Measurements from ENCODE around the gene NRG3. TPM values are rescaled to one million over a fixed set of nuclear protein-coding genes. Genes with fewer than 3 reads are reported as not detected.

Gene NRG3
- total and polyA plus RNA-seq, 2 of the 4 experiments (the other 2 are of a cell fraction) = not detected

DNA sequence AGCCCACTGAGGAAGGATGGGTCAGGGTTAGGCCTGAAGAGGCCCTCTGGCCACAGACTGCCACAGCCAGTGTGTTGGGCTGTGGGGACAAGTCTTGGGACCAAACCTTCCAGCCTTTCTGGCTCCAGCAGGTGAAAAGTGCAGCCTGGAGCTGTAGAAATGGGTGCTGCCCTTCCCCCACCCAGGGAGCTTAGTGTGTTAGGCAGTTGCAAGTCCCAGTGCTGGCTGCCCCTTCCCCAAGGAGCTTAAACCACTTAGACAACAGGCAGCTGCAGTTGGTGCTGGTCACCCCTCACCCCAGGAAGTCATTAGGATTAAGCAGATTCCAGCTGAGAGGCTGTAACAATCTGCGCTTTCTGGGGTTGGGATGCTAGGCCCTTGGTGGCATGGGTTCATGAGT is 563.3 kb downstream of the NRG3 start:
- dilution Hi-C loops (cut with HindIII; ENCODE audit: low sequenced_read_pairs, unreplicated experiment) (no loop called here), in situ Hi-C loops (cut with MboI; ENCODE audit: low sequenced_read_pairs) (no loop called here), intact Hi-C loops (cut with micrococcal nuclease) (no loop called here)
- BruUV-seq (replicated peaks) = no TSS peak
- H3K27me3 ChIP-seq (ENCODE audit: control insufficient read depth, insufficient read depth, low read length) = no peaks in the 10 kb centered on the region
- H4K8ac ChIP-seq (ENCODE audit: low read depth in 2 of 2, low read length in 2 of 2) = no peak overlapping the region
- H2BK15ac ChIP-seq (ENCODE audit: low read depth, low read length) = no peak overlapping the region
- H3K14ac ChIP-seq (replicated peaks; ENCODE audit: low read depth, low read length) = no peak overlapping the region
- H3K4me2 ChIP-seq (ENCODE audit: low read depth, low read length) = no peak overlapping the region
- no peak overlapping the region for H4K5ac ChIP-seq (ENCODE audit: low read depth, low read length)
- no peaks in the 10 kb centered on the region for H3K9me1 ChIP-seq (ENCODE audit: insufficient read depth, low read length)
- no CpG with 5 or more reads among the region's 1 CpG for WGBS, 2 experiments (ENCODE audit: extremely low coverage in 2 of 2, insufficient read length in 1 of 2)
- H3K36me3 ChIP-seq (ENCODE audit: control insufficient read depth, insufficient read depth, low read length) = no peaks in the 10 kb centered on the region
- no peak overlapping the region for H3K56ac ChIP-seq (ENCODE audit: extremely low read depth, insufficient read depth, low read length)
- H2BK120ac ChIP-seq (ENCODE audit: low read depth, low read length) = no peak overlapping the region
- H2BK20ac ChIP-seq (ENCODE audit: low read depth, low read length) = no peak overlapping the region
- H3K9ac ChIP-seq (ENCODE audit: low read depth, low read length) = no peak overlapping the region
- POLR2A ChIA-PET (ENCODE audit: unreplicated experiment) = no interaction called here
- H3K4me1 ChIP-seq (ENCODE audit: control insufficient read depth, insufficient read depth, low read length) = no peaks in the 10 kb centered on the region
- CTCF ChIA-PET = no interaction called here
- no peak for TF ChIP-seq RFX5 (IDR thresholded peaks at IDR 0.05; ENCODE audit: low read depth, low read length)
- TF ChIP-seq NFE2L2 (IDR thresholded peaks at IDR 0.05; ENCODE audit: low read depth, low read length) = no peak
- no peak for TF ChIP-seq CHD1 (IDR thresholded peaks at IDR 0.05; ENCODE audit: low read depth, low read length)
- no peak for TF ChIP-seq SMC3 (IDR thresholded peaks at IDR 0.05; ENCODE audit: low read depth, low read length)
- TF ChIP-seq MAZ (IDR thresholded peaks at IDR 0.05; ENCODE audit: borderline replicate concordance, low read depth, low read length) = no peak
- TF ChIP-seq CEBPB (IDR thresholded peaks at IDR 0.05; ENCODE audit: low read depth, low read length) = no peak
- TF ChIP-seq, protein P1, sequence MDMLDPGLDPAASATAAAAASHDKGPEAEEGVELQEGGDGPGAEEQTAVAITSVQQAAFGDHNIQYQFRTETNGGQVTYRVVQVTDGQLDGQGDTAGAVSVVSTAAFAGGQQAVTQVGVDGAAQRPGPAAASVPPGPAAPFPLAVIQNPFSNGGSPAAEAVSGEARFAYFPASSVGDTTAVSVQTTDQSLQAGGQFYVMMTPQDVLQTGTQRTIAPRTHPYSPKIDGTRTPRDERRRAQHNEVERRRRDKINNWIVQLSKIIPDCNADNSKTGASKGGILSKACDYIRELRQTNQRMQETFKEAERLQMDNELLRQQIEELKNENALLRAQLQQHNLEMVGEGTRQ (IDR thresholded peaks at IDR 0.05; ENCODE audit: low read depth, low read length) = no peak
- TF ChIP-seq FOS (IDR thresholded peaks at IDR 0.05; ENCODE audit: low read depth, low read length) = no peak
- no peak for TF ChIP-seq RAD21 (IDR thresholded peaks at IDR 0.05; ENCODE audit: low read length)
- TF ChIP-seq, protein P2, sequence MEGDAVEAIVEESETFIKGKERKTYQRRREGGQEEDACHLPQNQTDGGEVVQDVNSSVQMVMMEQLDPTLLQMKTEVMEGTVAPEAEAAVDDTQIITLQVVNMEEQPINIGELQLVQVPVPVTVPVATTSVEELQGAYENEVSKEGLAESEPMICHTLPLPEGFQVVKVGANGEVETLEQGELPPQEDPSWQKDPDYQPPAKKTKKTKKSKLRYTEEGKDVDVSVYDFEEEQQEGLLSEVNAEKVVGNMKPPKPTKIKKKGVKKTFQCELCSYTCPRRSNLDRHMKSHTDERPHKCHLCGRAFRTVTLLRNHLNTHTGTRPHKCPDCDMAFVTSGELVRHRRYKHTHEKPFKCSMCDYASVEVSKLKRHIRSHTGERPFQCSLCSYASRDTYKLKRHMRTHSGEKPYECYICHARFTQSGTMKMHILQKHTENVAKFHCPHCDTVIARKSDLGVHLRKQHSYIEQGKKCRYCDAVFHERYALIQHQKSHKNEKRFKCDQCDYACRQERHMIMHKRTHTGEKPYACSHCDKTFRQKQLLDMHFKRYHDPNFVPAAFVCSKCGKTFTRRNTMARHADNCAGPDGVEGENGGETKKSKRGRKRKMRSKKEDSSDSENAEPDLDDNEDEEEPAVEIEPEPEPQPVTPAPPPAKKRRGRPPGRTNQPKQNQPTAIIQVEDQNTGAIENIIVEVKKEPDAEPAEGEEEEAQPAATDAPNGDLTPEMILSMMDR (conservative IDR thresholded peaks at IDR 0.05; ENCODE audit: low read depth, low read length) = no peak
- TF ChIP-seq, protein P3, sequence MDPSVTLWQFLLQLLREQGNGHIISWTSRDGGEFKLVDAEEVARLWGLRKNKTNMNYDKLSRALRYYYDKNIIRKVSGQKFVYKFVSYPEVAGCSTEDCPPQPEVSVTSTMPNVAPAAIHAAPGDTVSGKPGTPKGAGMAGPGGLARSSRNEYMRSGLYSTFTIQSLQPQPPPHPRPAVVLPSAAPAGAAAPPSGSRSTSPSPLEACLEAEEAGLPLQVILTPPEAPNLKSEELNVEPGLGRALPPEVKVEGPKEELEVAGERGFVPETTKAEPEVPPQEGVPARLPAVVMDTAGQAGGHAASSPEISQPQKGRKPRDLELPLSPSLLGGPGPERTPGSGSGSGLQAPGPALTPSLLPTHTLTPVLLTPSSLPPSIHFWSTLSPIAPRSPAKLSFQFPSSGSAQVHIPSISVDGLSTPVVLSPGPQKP (IDR thresholded peaks at IDR 0.05; ENCODE audit: borderline replicate concordance, low read depth, low read length) = no peak
- TF ChIP-seq BHLHE40 (IDR thresholded peaks at IDR 0.05; ENCODE audit: low read depth, low read length) = no peak
- no peak for TF ChIP-seq MXI1 (IDR thresholded peaks at IDR 0.05; ENCODE audit: borderline replicate concordance, low read depth, low read length)
- no peak for TF ChIP-seq POLR2A (IDR thresholded peaks at IDR 0.05; ENCODE audit: low read depth, low read length)
- TF ChIP-seq MAFK (IDR thresholded peaks at IDR 0.05; ENCODE audit: low read depth, low read length) = no peak
- no peak for TF ChIP-seq RCOR1 (IDR thresholded peaks at IDR 0.05; ENCODE audit: insufficient replicate concordance, low read length)
- no peaks in the 10 kb centered on the region for H3K79me1 ChIP-seq (ENCODE audit: low read depth in 1 of 2, low read length in 2 of 2)
- no peak overlapping the region for H2AFZ ChIP-seq (replicated peaks; ENCODE audit: low read length, poor library complexity)
- ATAC-seq (ENCODE audit: low read depth) (no peak), DNase-seq (no peak)
- H3K27ac ChIP-seq (ENCODE audit: insufficient read depth, low read length) = no peak overlapping the region
- H3K23ac ChIP-seq (ENCODE audit: low read depth, low read length) = no peak overlapping the region
- H4K20me1 ChIP-seq (ENCODE audit: insufficient read depth, low read length) = no peaks in the 10 kb centered on the region
- H2BK5ac ChIP-seq (ENCODE audit: low read depth, low read length, poor library complexity, severe bottlenecking) = no peak overlapping the region
- H3K4ac ChIP-seq (ENCODE audit: low read depth, low read length) = no peak overlapping the region
- H3K4me3 ChIP-seq (ENCODE audit: insufficient read depth, low read depth, low read length) = no peak overlapping the region
- no peak overlapping the region for H2AK5ac ChIP-seq (ENCODE audit: low read depth, low read length)
- no peak overlapping the region for H3K18ac ChIP-seq (ENCODE audit: low read depth, low read length)
- H4K91ac ChIP-seq (ENCODE audit: insufficient read depth, low read depth, low read length) = no peak overlapping the region
- H2AK9ac ChIP-seq (replicated peaks; ENCODE audit: low read depth, low read length, poor library complexity) = no peak overlapping the region
- peaks cover 8% of the 10 kb centered on the region; the same call in 1 of the 2 replicates for H3K9me3 ChIP-seq (ENCODE audit: control insufficient read depth, insufficient read depth, low read length)

Data from IMR-90 (cell line).